Retinal pigment epithelial cell (primary cell): Measurements from ENCODE around the gene FAM181A.

Experiments
- DNase-seq: peaks from one replicate; pipeline ENCODE4 v3.0.0-alpha.2; 2010; ENCODE audit warnings: low read depth
- H3K4me3 ChIP-seq: 2 replicates; pipeline ENCODE4 v1.5.1; 2011; ENCODE audit warnings: mild to moderate bottlenecking, low read length, control low read depth, moderate library complexity
- TF ChIP-seq, protein P1 (sequence below): conservative IDR thresholded peaks from 2 replicates; pipeline ENCODE4 v1.5.1; 2011; ENCODE audit warnings: low read depth, low read length, control low read depth, inconsistent platforms

FAM181A gene

DNA sequence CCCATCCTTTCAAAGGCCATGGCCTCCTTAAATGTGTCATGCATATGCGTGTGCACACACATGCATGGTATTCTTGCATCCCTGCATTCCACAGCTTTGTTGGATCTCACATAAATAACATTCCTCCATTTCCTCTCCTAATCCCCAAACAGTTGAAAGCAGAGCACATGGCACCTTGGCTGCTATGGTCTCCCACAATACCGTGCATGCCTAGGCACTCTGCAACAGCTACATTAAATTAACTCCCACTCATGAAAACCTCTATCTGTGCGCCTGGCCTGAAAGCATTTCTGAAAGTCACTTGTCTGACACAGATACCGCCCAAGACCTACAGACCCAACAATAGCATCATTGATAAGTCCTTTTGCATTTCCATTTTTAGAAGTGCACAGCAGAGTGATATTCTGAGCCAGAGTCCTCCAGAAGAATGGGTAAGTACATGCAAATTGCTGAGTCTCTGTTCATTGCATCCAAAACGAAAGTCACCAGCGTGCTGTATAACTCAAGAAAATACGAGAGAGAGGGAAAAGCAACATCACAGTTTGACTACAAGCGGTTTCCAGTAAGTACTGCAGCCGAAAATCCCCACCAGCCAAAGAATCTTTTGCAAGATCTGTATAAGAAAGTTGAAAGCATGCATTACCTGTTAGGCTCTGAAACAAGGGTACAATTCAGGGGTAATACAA, 48.8 kb downstream of the FAM181A start:
- H3K4me3 ChIP-seq: no peak overlapping the region
- TF ChIP-seq, protein P1, sequence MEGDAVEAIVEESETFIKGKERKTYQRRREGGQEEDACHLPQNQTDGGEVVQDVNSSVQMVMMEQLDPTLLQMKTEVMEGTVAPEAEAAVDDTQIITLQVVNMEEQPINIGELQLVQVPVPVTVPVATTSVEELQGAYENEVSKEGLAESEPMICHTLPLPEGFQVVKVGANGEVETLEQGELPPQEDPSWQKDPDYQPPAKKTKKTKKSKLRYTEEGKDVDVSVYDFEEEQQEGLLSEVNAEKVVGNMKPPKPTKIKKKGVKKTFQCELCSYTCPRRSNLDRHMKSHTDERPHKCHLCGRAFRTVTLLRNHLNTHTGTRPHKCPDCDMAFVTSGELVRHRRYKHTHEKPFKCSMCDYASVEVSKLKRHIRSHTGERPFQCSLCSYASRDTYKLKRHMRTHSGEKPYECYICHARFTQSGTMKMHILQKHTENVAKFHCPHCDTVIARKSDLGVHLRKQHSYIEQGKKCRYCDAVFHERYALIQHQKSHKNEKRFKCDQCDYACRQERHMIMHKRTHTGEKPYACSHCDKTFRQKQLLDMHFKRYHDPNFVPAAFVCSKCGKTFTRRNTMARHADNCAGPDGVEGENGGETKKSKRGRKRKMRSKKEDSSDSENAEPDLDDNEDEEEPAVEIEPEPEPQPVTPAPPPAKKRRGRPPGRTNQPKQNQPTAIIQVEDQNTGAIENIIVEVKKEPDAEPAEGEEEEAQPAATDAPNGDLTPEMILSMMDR: no peak
- no peak for DNase-seq

DNA sequence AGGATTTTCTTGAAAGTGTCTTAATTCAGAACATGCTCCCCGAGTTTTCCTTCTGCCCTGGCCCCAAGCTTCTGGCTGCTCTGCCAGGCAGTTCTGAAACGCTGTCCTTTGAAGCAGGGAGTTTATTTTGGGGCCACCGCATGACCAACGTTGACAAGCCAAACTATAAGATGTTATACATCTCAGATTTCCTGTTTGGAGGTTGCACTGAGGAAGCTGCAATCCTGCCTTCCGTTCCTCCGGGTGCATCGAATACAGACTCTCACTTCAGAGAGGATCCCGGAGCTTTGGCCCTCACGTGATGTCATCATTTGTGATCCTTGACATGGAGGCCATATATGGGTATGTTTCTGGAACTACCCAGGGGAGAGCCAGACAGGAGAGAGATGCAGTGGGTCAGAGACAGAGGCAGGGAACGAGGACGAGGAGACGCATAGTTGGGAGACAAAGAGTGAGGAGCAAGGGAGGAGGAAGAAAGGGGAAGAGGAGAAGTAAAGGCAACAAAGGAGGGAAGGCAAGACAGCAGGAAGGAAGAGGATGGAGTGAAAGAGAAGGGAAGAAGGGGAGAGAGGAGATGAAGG, 49.4 kb downstream of the FAM181A start, which contains the start of gene ASB2:
Gene ASB2 (minus strand): TSS at position 94 of the 581 bp plus-strand sequence. CDS start 12,031 bp downstream, outside the sequence.
- TF ChIP-seq, protein P1: no peak
- no peak within 1 kb of the TSS for H3K4me3 ChIP-seq
- DNase-seq: no peak

DNA sequence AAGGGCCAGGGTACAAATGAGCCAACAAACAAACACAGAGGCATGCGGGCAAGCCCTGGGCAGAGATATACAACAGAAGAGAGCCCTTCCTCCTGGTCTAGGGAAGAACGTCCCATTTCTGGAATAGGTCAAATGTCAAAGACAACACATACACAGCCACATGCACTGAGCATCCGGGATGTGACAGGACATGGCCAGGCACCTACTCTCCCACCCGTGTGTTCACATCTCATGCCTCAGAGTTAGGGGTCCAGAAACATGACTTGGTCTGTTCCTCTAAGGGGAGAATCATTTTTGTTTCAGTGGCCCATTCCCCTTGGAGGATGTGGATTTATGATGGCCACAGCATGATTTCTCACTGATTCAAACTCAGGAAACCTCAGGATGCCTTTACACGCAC, 50.0 kb downstream of the FAM181A start:
- no peak overlapping the region for H3K4me3 ChIP-seq
- no peak for DNase-seq
- TF ChIP-seq, protein P1: no peak

- no peak for DNase-seq
- TF ChIP-seq, protein P1: no peak
- no peak overlapping the region for H3K4me3 ChIP-seq
These were observed 50.8 kb downstream of the FAM181A start for GRCh38 chr14:93977790-93978581.

DNA sequence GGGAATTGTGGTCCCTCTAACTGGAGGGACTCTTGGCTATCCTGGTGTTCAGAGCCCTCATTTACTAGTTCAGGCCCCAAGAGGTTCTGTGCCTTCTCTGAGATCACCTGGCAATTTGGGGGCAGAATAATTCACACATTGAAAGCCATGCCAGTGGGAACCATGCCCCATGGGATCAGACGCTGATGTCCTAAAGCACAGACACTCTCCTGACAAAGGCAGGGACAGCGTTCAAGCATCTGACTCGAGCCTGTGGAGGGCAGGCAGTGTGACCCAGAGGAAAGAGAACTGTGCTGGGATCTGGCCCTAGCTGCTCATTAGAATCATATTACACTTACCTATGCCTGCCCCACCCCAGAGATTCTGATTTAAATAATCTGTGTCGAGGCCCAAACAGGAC, 51.6 kb downstream of the FAM181A start:
- TF ChIP-seq, protein P1: no peak
- no peak overlapping the region for H3K4me3 ChIP-seq

More for the DNA sequence above, 51.6 kb downstream of the FAM181A start:
- DNase-seq: no peak
